Smooth muscle cell (in vitro differentiated cells): ENCODE results near the gene CYP46A1. TPM values are rescaled to one million over a fixed set of nuclear protein-coding genes. Genes with fewer than 3 reads are reported as not detected.

ENCODE experiments used
- DNase-seq: peaks from one replicate; lab custom pipeline; 2025; ENCODE audit not compliant: unreplicated experiment; lab: John Stamatoyannopoulos, UW
- H2AFZ ChIP-seq: fragments of 200-600 bp; sonication (generic); 2 replicates; pipeline ENCODE4 v1.6.0; 2016; ENCODE audit warnings: antibody characterized with exemption, low read depth, mild to moderate bottlenecking
- H3F3A ChIP-seq: fragments of 200-600 bp; sonication (generic); 2 replicates; pipeline ENCODE4 v1.6.0; 2017; ENCODE audit warnings: antibody characterized with exemption, low read depth
- H3K27ac ChIP-seq: fragments of 200-600 bp; sonication (generic); 2 replicates; pipeline ENCODE4 v1.5.1; 2016; ENCODE audit warnings: low read depth, mild to moderate bottlenecking
- H3K27me3 ChIP-seq: fragments of 200-600 bp; sonication (generic); 2 replicates; pipeline ENCODE4 v1.6.1; 2016; ENCODE audit warnings: low read depth, mild to moderate bottlenecking
- H3K36me3 ChIP-seq: fragments of 200-600 bp; sonication (generic); 2 replicates; pipeline ENCODE4 v1.5.1; 2016; ENCODE audit warnings: low read depth
- H3K4me1 ChIP-seq: fragments of 200-600 bp; sonication (generic); 2 replicates; pipeline ENCODE4 v1.5.1; 2016; ENCODE audit warnings: low read depth
- H3K4me2 ChIP-seq: fragments of 200-600 bp; sonication (generic); 2 replicates; pipeline ENCODE4 v1.6.0; 2016; ENCODE audit warnings: mild to moderate bottlenecking
- H3K4me3 ChIP-seq: fragments of 200-600 bp; sonication (generic); 2 replicates; pipeline ENCODE4 v1.5.1; 2016; ENCODE audit warnings: mild to moderate bottlenecking
- H3K79me2 ChIP-seq: fragments of 200-600 bp; sonication (generic); 2 replicates; pipeline ENCODE4 v1.6.0; 2016; ENCODE audit warnings: low read depth, mild to moderate bottlenecking
- H3K9ac ChIP-seq: fragments of 200-600 bp; sonication (generic); 2 replicates; pipeline ENCODE4 v1.6.0; 2016; ENCODE audit warnings: low read depth
- H3K9me3 ChIP-seq: fragments of 200-600 bp; sonication (generic); replicated peaks from 2 replicates; pipeline ENCODE4 v1.5.1; 2016; ENCODE audit warnings: low read depth
- H4K20me1 ChIP-seq: fragments of 200-600 bp; sonication (generic); 2 replicates; pipeline ENCODE4 v1.6.0; 2016; ENCODE audit warnings: low read depth
- CTCF ChIP-seq: fragments of 200-600 bp; sonication (generic); IDR thresholded peaks from 2 replicates; pipeline ENCODE4 v1.5.1; 2017; ENCODE audit warnings: borderline replicate concordance, mild to moderate bottlenecking, antibody characterized with exemption; ENCODE audit not compliant: insufficient read depth, poor library complexity, severe bottlenecking
- WGBS: methylation state at CpG from one replicate; pipeline ENCODE4 v1.1.7; 2016; ENCODE audit warnings: low lambda C conversion rate; 5-methylcytosine and 5-hydroxymethylcytosine counted together
- polyA plus RNA-seq: library from polyadenylated mRNA; unstranded; fragments of >200 nt; fragmentation: Nextera tagmentation; extraction: Ambion mirVana; gene quantifications from 2 replicates; pipeline ENCODE4 v1.2.1, GENCODE V29; 2016
- total RNA-seq: library from RNA; depleted of rRNA; stranded (reverse); fragments of >200 nt; gene quantifications from 2 replicates; pipeline ENCODE4 v1.2.3, GENCODE V29; 2014

The CYP46A1 gene
- total and polyA plus RNA-seq, 2 experiments from 2014 or later, result 0.63 to 1.0 TPM

- Histone ChIP-seq H3K27ac (no peak overlapping the region), H3K4me2 (no peak overlapping the region), H3K4me3 (no peak overlapping the region), H4K20me1 (no peaks in the 10 kb centered on the region), H3K9ac (no peak overlapping the region), H3K4me1 (peaks cover 3% of the 10 kb centered on the region), H3K79me2 (no peaks in the 10 kb centered on the region), H2AFZ (no peak overlapping the region), H3K36me3 (no peaks in the 10 kb centered on the region), H3K27me3 (peaks cover 21% of the 10 kb centered on the region), H3K9me3 (no peaks in the 10 kb centered on the region), H3F3A (no peaks in the 10 kb centered on the region)
- TF ChIP-seq CTCF, result no peak
- no peak for DNase-seq
- WGBS, result 80% methylated on average over 1 of the region's 1 CpG
Measured at GRCh38 chr14:99685596-99685995, 1.5 kb downstream of the CYP46A1 start.

GRCh38 chr14:99686557-99687283 lies 2.6 kb downstream of the CYP46A1 start:
- no peak overlapping the region for H3K9ac ChIP-seq
- 91% methylated on average over 8 of the region's 8 CpGs for WGBS
- H3K4me3 ChIP-seq, result no peak overlapping the region
- H3F3A ChIP-seq, result no peaks in the 10 kb centered on the region
- H3K9me3 ChIP-seq, result no peaks in the 10 kb centered on the region
- H3K4me2 ChIP-seq, result no peak overlapping the region
- H3K27me3 ChIP-seq, result peaks cover 21% of the 10 kb centered on the region
- H3K27ac ChIP-seq, result no peak overlapping the region
- H3K4me1 ChIP-seq, result peaks cover 3% of the 10 kb centered on the region
- DNase-seq, result no peak
- TF ChIP-seq CTCF, result no peak
- no peak overlapping the region for H2AFZ ChIP-seq
- H3K36me3 ChIP-seq, result no peaks in the 10 kb centered on the region
- no peaks in the 10 kb centered on the region for H4K20me1 ChIP-seq
- no peaks in the 10 kb centered on the region for H3K79me2 ChIP-seq

GRCh38 chr14:99687284-99688209 lies 3.4 kb downstream of the CYP46A1 start:
- TF ChIP-seq CTCF, result peak; percentile 83
- WGBS, result 63% methylated on average over 12 of the region's 12 CpGs
- H3K27me3 ChIP-seq, result peaks cover 21% of the 10 kb centered on the region
- no peaks in the 10 kb centered on the region for H3K36me3 ChIP-seq
- H3K4me1 ChIP-seq, result peaks cover 3% of the 10 kb centered on the region
- no peak overlapping the region for H3K4me2 ChIP-seq
- no peak overlapping the region for H2AFZ ChIP-seq
- no peaks in the 10 kb centered on the region for H3K9me3 ChIP-seq
- no peak overlapping the region for H3K27ac ChIP-seq
- no peak overlapping the region for H3K9ac ChIP-seq
- no peaks in the 10 kb centered on the region for H3F3A ChIP-seq
- DNase-seq, result no peak
- H3K4me3 ChIP-seq, result no peak overlapping the region
- no peaks in the 10 kb centered on the region for H3K79me2 ChIP-seq
- no peaks in the 10 kb centered on the region for H4K20me1 ChIP-seq
